ENCODE measurements around the gene TENM4. TPM values are rescaled to one million over a fixed set of nuclear protein-coding genes. Genes with fewer than 3 reads are reported as not detected.
A peak's percentile ranks its signal among the peaks of the same experiment; 100 is the strongest.

Gene TENM4
- total RNA-seq, 1 donor, result 10.4 TPM

DNA sequence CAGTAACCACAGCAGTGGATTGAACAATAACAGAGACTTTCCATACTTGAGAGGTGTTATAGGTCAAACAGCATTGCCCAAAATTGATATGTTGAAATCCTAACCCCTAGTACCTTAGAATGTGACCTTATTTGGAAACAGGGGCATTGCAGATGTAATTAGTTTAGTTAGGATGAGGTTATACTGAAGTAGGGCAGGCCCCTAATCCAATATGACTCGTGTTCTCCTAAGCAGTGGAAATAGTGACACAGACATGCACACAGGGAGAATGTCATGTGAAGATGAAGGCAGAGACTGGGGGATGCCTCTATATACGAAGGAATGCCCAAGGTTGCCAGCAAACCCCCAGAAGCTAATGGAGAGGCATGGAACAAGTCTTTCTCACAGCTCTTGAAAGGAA is 270.5 kb downstream of the TENM4 start:
- TF ChIP-seq CTCF (IDR thresholded peaks at IDR 0.05; ENCODE audit: insufficient read depth, low read depth, low read length), result no peak
- H3K4me3 ChIP-seq (ENCODE audit: low read depth, low read length), result no peak overlapping the region
- no peak for DNase-seq (ENCODE audit: low read depth)

- H3K4me3 ChIP-seq (ENCODE audit: low read depth, low read length), result no peak overlapping the region
- no peak for DNase-seq (ENCODE audit: low read depth)
- TF ChIP-seq CTCF (IDR thresholded peaks at IDR 0.05; ENCODE audit: insufficient read depth, low read depth, low read length), result no peak
Observed at GRCh38 chr11:79168530-79169110, 272.2 kb downstream of the TENM4 start.

DNA sequence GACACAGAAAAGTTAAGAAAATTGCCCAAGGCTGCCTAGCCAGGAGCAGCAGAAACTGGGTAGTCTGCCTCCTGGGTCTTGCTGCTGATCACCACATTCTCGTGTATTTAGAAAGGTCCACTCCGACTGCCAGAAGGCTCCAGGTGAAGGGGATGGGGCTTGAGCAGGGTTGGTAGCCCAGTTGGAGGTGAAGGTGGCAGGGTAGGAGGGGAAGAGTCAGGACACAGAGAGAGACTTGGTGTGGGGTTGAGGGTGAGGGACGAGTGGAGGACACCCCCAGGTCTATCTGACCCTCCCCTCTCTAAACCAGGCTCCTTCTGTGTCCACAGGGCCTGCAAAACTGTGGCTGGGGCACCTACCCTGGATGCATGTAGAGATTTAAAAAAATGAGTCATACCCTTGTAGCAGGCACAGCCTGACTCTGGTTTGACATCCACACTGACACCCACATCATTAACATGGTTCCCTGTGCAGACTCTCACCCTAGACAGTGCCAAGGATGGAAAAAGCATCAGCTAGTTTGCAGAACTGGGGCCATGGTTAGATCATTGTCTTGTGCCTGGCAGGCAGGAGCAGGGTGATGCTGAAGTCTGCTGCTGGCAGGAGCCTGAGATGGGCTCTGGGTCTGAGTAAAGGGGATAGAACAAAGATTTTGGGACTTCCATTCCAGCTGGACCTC is 273.2 kb downstream of the TENM4 start:
- H3K4me3 ChIP-seq (ENCODE audit: low read depth, low read length), result no peak overlapping the region
- no peak for TF ChIP-seq CTCF (IDR thresholded peaks at IDR 0.05; ENCODE audit: insufficient read depth, low read depth, low read length)
- no peak for DNase-seq (ENCODE audit: low read depth)

- no peak for TF ChIP-seq CTCF (IDR thresholded peaks at IDR 0.05; ENCODE audit: insufficient read depth, low read depth, low read length)
- DNase-seq (ENCODE audit: low read depth), result no peak
- no peak overlapping the region for H3K4me3 ChIP-seq (ENCODE audit: low read depth, low read length)
Observed at GRCh38 chr11:79165908-79166307, 274.9 kb downstream of the TENM4 start.

GRCh38 chr11:79160791-79161403 is 279.9 kb downstream of the TENM4 start:
- TF ChIP-seq CTCF (IDR thresholded peaks at IDR 0.05; ENCODE audit: insufficient read depth, low read depth, low read length), result peak; percentile 50
- H3K4me3 ChIP-seq (ENCODE audit: low read depth, low read length), result no peak overlapping the region
- DNase-seq (ENCODE audit: low read depth), result peak; percentile 21

DNA sequence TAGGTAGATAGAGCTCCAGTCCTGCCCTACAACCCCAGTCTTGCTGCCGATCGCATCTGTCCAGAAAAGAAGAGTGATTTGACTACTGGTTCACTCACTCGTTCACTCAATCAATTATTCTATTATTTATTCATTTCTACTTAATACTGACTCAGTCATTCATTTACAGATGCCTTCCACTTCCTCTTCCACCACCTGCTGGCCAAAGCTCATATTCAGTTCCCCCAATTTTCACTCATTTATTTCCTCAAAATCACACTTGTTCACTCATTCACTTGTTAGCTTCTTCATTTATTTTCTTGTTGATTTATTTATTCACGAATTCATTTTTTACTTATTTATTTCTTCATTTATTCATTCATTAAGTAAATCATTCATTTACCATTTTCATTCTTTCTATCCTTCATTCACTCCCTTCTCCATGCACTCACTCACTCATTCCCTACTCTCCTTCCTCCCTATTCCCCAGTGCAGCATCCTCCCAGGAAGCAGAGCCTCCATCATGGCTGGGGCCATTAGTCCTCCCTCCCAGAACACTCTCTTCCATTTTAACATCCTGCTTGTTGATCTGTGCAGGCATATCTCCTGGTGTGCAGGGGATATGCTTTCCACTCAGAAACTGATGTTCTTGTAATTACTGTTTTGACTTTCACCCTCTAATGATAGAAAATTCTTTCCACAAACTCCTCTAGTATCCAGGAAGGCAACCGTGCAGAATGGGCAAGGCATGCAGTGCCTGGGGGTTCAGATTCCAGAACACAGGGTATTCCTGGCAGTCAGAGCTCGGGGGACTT is 281.0 kb downstream of the TENM4 start:
- DNase-seq (ENCODE audit: low read depth), result no peak
- peak; percentile 25 for TF ChIP-seq CTCF (IDR thresholded peaks at IDR 0.05; ENCODE audit: insufficient read depth, low read depth, low read length)
- no peak overlapping the region for H3K4me3 ChIP-seq (ENCODE audit: low read depth, low read length)
